HG02623 (cell line): ENCODE data around the gene CALD1.
A peak's percentile ranks its signal among the peaks of the same experiment; 100 is the strongest.

ENCODE experiments used
- ATAC-seq: cut with Tn5 transposase; IDR thresholded peaks from one replicate; pipeline ENCODE4 v1.9.1; 2021; ENCODE audit warnings: moderate library complexity; ENCODE audit not compliant: unreplicated experiment

The CALD1 gene

GRCh38 chr7:134890246-134891240 is 111.1 kb downstream of the CALD1 start:
- no peak for ATAC-seq

- no peak for ATAC-seq
Measured at GRCh38 chr7:134891262-134891695, 111.8 kb downstream of the CALD1 start.

- no peak for ATAC-seq
Measured at GRCh38 chr7:134891696-134892678, 112.6 kb downstream of the CALD1 start.

- ATAC-seq: no peak
Measured at GRCh38 chr7:134892963-134893362, 113.5 kb downstream of the CALD1 start.

- no peak for ATAC-seq
Measured at GRCh38 chr7:134893920-134894319, 114.5 kb downstream of the CALD1 start.

- no peak for ATAC-seq
Measured at GRCh38 chr7:134894928-134895327, 115.5 kb downstream of the CALD1 start.

GRCh38 chr7:134896073-134896472 is 116.6 kb downstream of the CALD1 start:
- ATAC-seq: no peak

GRCh38 chr7:134897936-134898335 is 118.5 kb downstream of the CALD1 start:
- ATAC-seq: no peak

GRCh38 chr7:134899729-134900128 is 120.3 kb downstream of the CALD1 start:
- no peak for ATAC-seq

GRCh38 chr7:134900166-134900982 is 120.9 kb downstream of the CALD1 start:
- ATAC-seq: peak; percentile 86

GRCh38 chr7:134901389-134902020 is 122.1 kb downstream of the CALD1 start:
- ATAC-seq: no peak

GRCh38 chr7:134902058-134902457 is 122.6 kb downstream of the CALD1 start:
- ATAC-seq: no peak

- no peak for ATAC-seq
Measured at GRCh38 chr7:134903073-134903790, 123.8 kb downstream of the CALD1 start.

GRCh38 chr7:134905375-134905774 is 125.9 kb downstream of the CALD1 start:
- ATAC-seq: no peak

GRCh38 chr7:134907000-134907399 is 127.6 kb downstream of the CALD1 start:
- no peak for ATAC-seq

- ATAC-seq: no peak
Measured at GRCh38 chr7:134907639-134908038, 128.2 kb downstream of the CALD1 start.

GRCh38 chr7:134908289-134908688 is 128.9 kb downstream of the CALD1 start:
- ATAC-seq: no peak

GRCh38 chr7:134910214-134910890 is 130.9 kb downstream of the CALD1 start:
- no peak for ATAC-seq

GRCh38 chr7:134910968-134911367 is 131.5 kb downstream of the CALD1 start:
- no peak for ATAC-seq
